ENCODE measurements around the gene USH2A.

Gene USH2A

DNA sequence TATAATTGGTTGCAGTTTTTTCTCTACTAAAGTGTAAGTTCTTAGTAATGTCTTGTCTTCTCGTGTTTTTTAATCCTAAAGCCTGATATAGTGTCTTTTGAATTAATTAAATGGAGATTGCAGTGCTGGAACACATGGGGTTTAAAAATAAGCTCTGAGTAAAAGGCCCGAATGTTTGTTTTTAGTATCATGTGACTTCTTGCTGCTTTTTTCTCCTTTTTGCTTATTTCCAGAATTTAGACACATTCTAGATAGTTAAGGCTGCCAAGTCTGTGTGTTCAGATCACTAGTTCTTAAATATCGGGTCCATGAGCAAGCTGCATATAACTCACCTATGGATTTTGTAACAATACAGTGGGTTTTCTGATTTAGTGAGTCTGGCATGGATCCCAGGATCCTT lies 828.6 kb downstream of the USH2A start:
- H3K9me2 ChIP-seq (replicated peaks; ENCODE audit: insufficient read depth, low read length), result no peaks in the 10 kb centered on the region
- TF ChIP-seq, protein P1, sequence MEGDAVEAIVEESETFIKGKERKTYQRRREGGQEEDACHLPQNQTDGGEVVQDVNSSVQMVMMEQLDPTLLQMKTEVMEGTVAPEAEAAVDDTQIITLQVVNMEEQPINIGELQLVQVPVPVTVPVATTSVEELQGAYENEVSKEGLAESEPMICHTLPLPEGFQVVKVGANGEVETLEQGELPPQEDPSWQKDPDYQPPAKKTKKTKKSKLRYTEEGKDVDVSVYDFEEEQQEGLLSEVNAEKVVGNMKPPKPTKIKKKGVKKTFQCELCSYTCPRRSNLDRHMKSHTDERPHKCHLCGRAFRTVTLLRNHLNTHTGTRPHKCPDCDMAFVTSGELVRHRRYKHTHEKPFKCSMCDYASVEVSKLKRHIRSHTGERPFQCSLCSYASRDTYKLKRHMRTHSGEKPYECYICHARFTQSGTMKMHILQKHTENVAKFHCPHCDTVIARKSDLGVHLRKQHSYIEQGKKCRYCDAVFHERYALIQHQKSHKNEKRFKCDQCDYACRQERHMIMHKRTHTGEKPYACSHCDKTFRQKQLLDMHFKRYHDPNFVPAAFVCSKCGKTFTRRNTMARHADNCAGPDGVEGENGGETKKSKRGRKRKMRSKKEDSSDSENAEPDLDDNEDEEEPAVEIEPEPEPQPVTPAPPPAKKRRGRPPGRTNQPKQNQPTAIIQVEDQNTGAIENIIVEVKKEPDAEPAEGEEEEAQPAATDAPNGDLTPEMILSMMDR (IDR thresholded peaks at IDR 0.05; ENCODE audit: low read length), result no peak
- TF ChIP-seq EZH2 (optimal IDR thresholded peaks at IDR 0.05; ENCODE audit: low read depth, low read length), result no peak
- no peaks in the 10 kb centered on the region for H3K9me3 ChIP-seq (replicated peaks; ENCODE audit: insufficient read depth, low read length)
- H3K79me2 ChIP-seq (ENCODE audit: low read length), result no peaks in the 10 kb centered on the region
- peaks cover 3% of the 10 kb centered on the region; the same call in 1 of the 2 replicates for H3K4me1 ChIP-seq (ENCODE audit: low read length)
- no peaks in the 10 kb centered on the region for H3K27me3 ChIP-seq (replicated peaks; ENCODE audit: insufficient read depth, low read length)
- no peak overlapping the region for H3K4me3 ChIP-seq (ENCODE audit: low read length)
- H3F3A ChIP-seq (ENCODE audit: insufficient read depth, low read length), result no peaks in the 10 kb centered on the region
- H4K20me1 ChIP-seq (ENCODE audit: insufficient read depth, low read length), result no peaks in the 10 kb centered on the region
- H2AFZ ChIP-seq (ENCODE audit: low read length), result no peak overlapping the region
- no peaks in the 10 kb centered on the region for H3K36me3 ChIP-seq (replicated peaks; ENCODE audit: insufficient read depth, low read length)
- no peak for DNase-seq
- H3K27ac ChIP-seq (ENCODE audit: low read length), result no peak overlapping the region
- no peak overlapping the region for H3K9ac ChIP-seq (ENCODE audit: low read length)
- no peak overlapping the region for H3K4me2 ChIP-seq (ENCODE audit: low read depth, low read length)

DNA sequence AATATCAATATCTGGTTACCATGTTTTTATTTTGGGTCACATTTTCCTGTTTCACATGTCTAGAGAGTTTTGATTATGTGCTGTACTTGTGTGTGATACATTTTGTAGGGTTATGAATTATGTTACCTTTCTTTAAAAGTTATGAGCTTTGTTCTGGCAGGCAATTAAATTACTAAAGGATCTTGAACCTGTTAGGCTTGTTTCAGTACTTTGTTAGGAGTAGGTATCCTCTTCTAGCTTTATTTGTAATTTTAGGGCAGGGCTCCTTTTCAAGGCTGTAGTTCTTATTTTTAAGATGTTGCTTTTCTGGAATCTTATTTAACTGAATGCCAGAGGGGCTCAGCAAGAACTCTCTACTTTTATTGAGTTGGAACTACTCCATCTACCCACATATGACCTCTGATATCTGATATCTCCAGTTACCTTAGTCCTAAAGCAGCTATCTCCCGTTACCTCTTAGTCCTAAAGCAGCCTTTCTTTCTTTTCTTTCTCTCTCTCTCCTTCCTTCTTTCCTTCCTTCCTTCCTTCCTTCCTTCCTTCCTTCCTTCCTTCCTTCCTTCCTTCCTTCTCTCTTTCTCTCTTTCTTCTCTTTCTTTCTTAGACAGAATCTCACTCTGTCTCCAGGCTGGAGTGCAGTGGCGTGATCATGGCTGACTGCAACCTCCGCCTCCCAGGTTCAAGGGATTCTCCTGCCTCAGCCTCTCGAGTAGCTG lies 832.3 kb downstream of the USH2A start:
- no peaks in the 10 kb centered on the region for H4K20me1 ChIP-seq (ENCODE audit: insufficient read depth, low read length)
- no peaks in the 10 kb centered on the region for H3K79me2 ChIP-seq (ENCODE audit: low read length)
- no peaks in the 10 kb centered on the region for H3K27me3 ChIP-seq (replicated peaks; ENCODE audit: insufficient read depth, low read length)
- no peak overlapping the region for H3K27ac ChIP-seq (ENCODE audit: low read length)
- H3K9me3 ChIP-seq (replicated peaks; ENCODE audit: insufficient read depth, low read length), result no peaks in the 10 kb centered on the region
- H3K4me1 ChIP-seq (ENCODE audit: low read length), result no peaks in the 10 kb centered on the region
- no peak overlapping the region for H2AFZ ChIP-seq (ENCODE audit: low read length)
- H3F3A ChIP-seq (ENCODE audit: insufficient read depth, low read length), result no peaks in the 10 kb centered on the region
- no peak for DNase-seq
- H3K4me2 ChIP-seq (ENCODE audit: low read depth, low read length), result no peak overlapping the region
- TF ChIP-seq, protein P1 (IDR thresholded peaks at IDR 0.05; ENCODE audit: low read length), result no peak
- TF ChIP-seq EZH2 (optimal IDR thresholded peaks at IDR 0.05; ENCODE audit: low read depth, low read length) (no peak), EZH2phosphoT487 (IDR thresholded peaks at IDR 0.05; ENCODE audit: low read length) (no peak)
- no peak overlapping the region for H3K9ac ChIP-seq (ENCODE audit: low read length)
- no peaks in the 10 kb centered on the region for H3K9me2 ChIP-seq (replicated peaks; ENCODE audit: insufficient read depth, low read length)
- H3K4me3 ChIP-seq (ENCODE audit: low read length), result no peak overlapping the region
- H3K36me3 ChIP-seq (replicated peaks; ENCODE audit: insufficient read depth, low read length), result no peaks in the 10 kb centered on the region

GRCh38 chr1:215589650-215590435 lies 833.4 kb downstream of the USH2A start:
- Histone ChIP-seq H3K79me2 (ENCODE audit: low read length) (no peaks in the 10 kb centered on the region), H3K36me3 (replicated peaks; ENCODE audit: insufficient read depth, low read length) (0 out of 2 replicates have a peak, but pooled peaks cover 3% of the 10 kb centered on the region), H3K9me2 (replicated peaks; ENCODE audit: insufficient read depth, low read length) (no peaks in the 10 kb centered on the region), H3K4me3 (ENCODE audit: low read length) (no peak overlapping the region), H3F3A (ENCODE audit: insufficient read depth, low read length) (no peaks in the 10 kb centered on the region), H3K9me3 (replicated peaks; ENCODE audit: insufficient read depth, low read length) (no peaks in the 10 kb centered on the region), H3K27ac (ENCODE audit: low read length) (no peak overlapping the region), H3K4me1 (ENCODE audit: low read length) (no peaks in the 10 kb centered on the region), H3K9ac (ENCODE audit: low read length) (no peak overlapping the region), H2AFZ (ENCODE audit: low read length) (no peak overlapping the region), H4K20me1 (ENCODE audit: insufficient read depth, low read length) (no peaks in the 10 kb centered on the region), H3K27me3 (replicated peaks; ENCODE audit: insufficient read depth, low read length) (no peaks in the 10 kb centered on the region), H3K4me2 (ENCODE audit: low read depth, low read length) (no peak overlapping the region)
- DNase-seq, result no peak
- TF ChIP-seq EZH2phosphoT487 (IDR thresholded peaks at IDR 0.05; ENCODE audit: low read length) (no peak), EZH2 (optimal IDR thresholded peaks at IDR 0.05; ENCODE audit: low read depth, low read length) (no peak)
